NCI-H69 (cell line): ENCODE results near the gene SRSF11.
A peak's percentile ranks its signal among the peaks of the same experiment; 100 is the strongest.
"Not testable (repeated sequence)": the region's sequence is repeated elsewhere in the genome, so short reads cannot be mapped to it uniquely, and the experiment has no call there.

Experiments
- DNase-seq: peaks from one replicate; lab custom pipeline; 2025; lab: John Stamatoyannopoulos, UW

Gene SRSF11

GRCh38 chr1:70221238-70222121 lies at the start of gene SRSF11:
SRSF11 (plus strand) TSS chr1:70221380; CDS start chr1:70221637, 257 bp downstream.
- DNase-seq = peak; percentile 95

- DNase-seq = no peak
Measured at GRCh38 chr1:70171512-70171911, 49.7 kb upstream of the SRSF11 start.

GRCh38 chr1:70185181-70185580 lies 36.0 kb upstream of the SRSF11 start:
- not testable (repeated sequence) for DNase-seq

- DNase-seq = no peak
Measured at GRCh38 chr1:70188522-70188921, 32.7 kb upstream of the SRSF11 start.

GRCh38 chr1:70190180-70190579 lies 31.0 kb upstream of the SRSF11 start:
- no peak for DNase-seq

- DNase-seq = not testable (repeated sequence)
Measured at GRCh38 chr1:70192446-70192845, 28.7 kb upstream of the SRSF11 start.

- no peak for DNase-seq
Measured at GRCh38 chr1:70194601-70195000, 26.6 kb upstream of the SRSF11 start.

GRCh38 chr1:70195342-70195741 lies 25.8 kb upstream of the SRSF11 start:
- no peak for DNase-seq

GRCh38 chr1:70196333-70196732 lies 24.8 kb upstream of the SRSF11 start:
- no peak for DNase-seq

GRCh38 chr1:70200065-70200464 lies 21.1 kb upstream of the SRSF11 start:
- no peak for DNase-seq

GRCh38 chr1:70202173-70202758 lies 18.9 kb upstream of the SRSF11 start:
- DNase-seq = no peak

GRCh38 chr1:70204139-70204538 lies 17.0 kb upstream of the SRSF11 start:
- no peak for DNase-seq

GRCh38 chr1:70204600-70204999 lies 16.6 kb upstream of the SRSF11 start:
- peak; percentile 58 for DNase-seq

- DNase-seq = no peak
Measured at GRCh38 chr1:70205071-70205433, 16.1 kb upstream of the SRSF11 start.

GRCh38 chr1:70205434-70206118 lies 15.6 kb upstream of the SRSF11 start, which contains the start of gene LRRC40:
LRRC40 (minus strand) TSS chr1:70205579; CDS start chr1:70205540, 39 bp downstream.
- DNase-seq = peak; percentile 95

- DNase-seq = not testable (repeated sequence)
Measured at GRCh38 chr1:70206833-70207232, 14.3 kb upstream of the SRSF11 start.

GRCh38 chr1:70207492-70207891 lies 13.7 kb upstream of the SRSF11 start:
- DNase-seq = no peak

GRCh38 chr1:70208292-70208691 lies 12.9 kb upstream of the SRSF11 start:
- DNase-seq = no peak

GRCh38 chr1:70210820-70211219 lies 10.4 kb upstream of the SRSF11 start:
- no peak for DNase-seq

GRCh38 chr1:70211541-70211940 lies 9.6 kb upstream of the SRSF11 start:
- DNase-seq = no peak

GRCh38 chr1:70220015-70220414 lies 1.2 kb upstream of the SRSF11 start:
- no peak for DNase-seq

GRCh38 chr1:70220517-70221237 lies 503 bp upstream of the SRSF11 start:
- DNase-seq = no peak
